Kidney (tissue), 14 donors: Measurements from ENCODE around the gene USP40. TPM values are rescaled to one million over a fixed set of nuclear protein-coding genes. Genes with fewer than 3 reads are reported as not detected.

ENCODE experiments used
- DNase-seq, 5 donors: peaks; one replicate each; pipeline ENCODE4 v3.0.0-alpha.2; 2013 to 2020
- FAIRE-seq: peaks from 2 replicates; lab custom pipeline; 2012; peaks lifted over from hg19 to GRCh38; lab: Jason Lieb, UNC
- H3K27ac ChIP-seq, 2 donors: one replicate each; pipeline ENCODE4 v1.7.0; 2013; ENCODE audit warnings: low read depth in 2 of 2, low read length in 2 of 2, inconsistent platforms in 1 of 2
- H3K27me3 ChIP-seq: one replicate; pipeline ENCODE4 v1.7.1; 2013; ENCODE audit warnings: low read length, inconsistent platforms; ENCODE audit not compliant: control insufficient read depth, insufficient read depth
- H3K36me3 ChIP-seq, 3 donors: one replicate each; pipeline versions ENCODE4 v1.7.0 to v1.7.1; 2013; ENCODE audit warnings: low read length in 3 of 3, control low read depth in 1 of 3, inconsistent platforms in 1 of 3; ENCODE audit not compliant: insufficient read depth in 3 of 3, control insufficient read depth in 2 of 3
- H3K4me1 ChIP-seq, 3 donors: one replicate each; pipeline versions ENCODE4 v1.7.0 to v1.7.1; 2013; ENCODE audit warnings: low read length in 3 of 3, inconsistent platforms in 1 of 3, low read depth in 1 of 3; ENCODE audit not compliant: control insufficient read depth in 2 of 3, insufficient read depth in 2 of 3
- H3K4me3 ChIP-seq, 3 donors: one replicate each; pipeline versions ENCODE4 v1.7.0 to v1.8.1; 2013; ENCODE audit warnings: low read length in 3 of 3, control low read depth in 1 of 3, inconsistent platforms in 1 of 3
- H3K9ac ChIP-seq, 3 donors: one replicate each; pipeline versions ENCODE4 v1.7.0 to v1.7.1; 2013; ENCODE audit warnings: low read length in 3 of 3, control low read depth in 1 of 3, inconsistent platforms in 1 of 3
- H3K9me3 ChIP-seq, 3 donors: one replicate each; pipeline versions ENCODE4 v1.7.0 to v1.7.1; 2013; ENCODE audit warnings: low read length in 3 of 3, control low read depth in 1 of 3, inconsistent platforms in 1 of 3; ENCODE audit not compliant: control insufficient read depth in 2 of 3, insufficient read depth in 1 of 3
- CTCF ChIP-seq: IDR thresholded peaks from 3 replicates; pipeline ENCODE4 v1.5.1; 2012; ENCODE audit warnings: mild to moderate bottlenecking, moderate library complexity, borderline replicate concordance; ENCODE audit not compliant: insufficient read depth; ENCODE audit errors: extremely low read depth
- intact Hi-C: fragments of 100-400 bp; cut with DNase I; formaldehyde crosslinking; loops from one replicate; pipeline ENCODE4 v1.11.1; 2022
- polyA plus RNA-seq: library from polyadenylated mRNA; stranded (reverse); fragments of 350-450 nt; fragmentation: Illumina TruSeq; extraction: RNeasy Lipid Tissue Mini Kit (QIAGEN cat#74804); gene quantifications from one replicate; pipeline ENCODE4 v1.2.3, GENCODE V29; 2014; ENCODE audit warnings: low read depth, low replicate concordance; ENCODE audit not compliant: insufficient read depth
- total RNA-seq: library from RNA; stranded (reverse); fragmentation: NEBNext Ultra II Directional; extraction: Animal tissue kit (Norgen Biotek cat#: 25700); gene quantifications from one replicate; pipeline ENCODE4 v1.2.1, GENCODE V29; 2021
- donor health status: control.
- donor health status: control.
- donor health status: control.
- donor health status: control.
- donor health status: control.
- donor health status: DM: yes; HTN: yes; CAD: no.
- donor health status: Normal renal cell carcinoma (clear cell type).

Gene USP40
- total and polyA plus RNA-seq, 2 donors from 2014 or later: 28.5 to 51.6 TPM

GRCh38 chr2:233437439-233437955, 129.1 kb downstream of the USP40 start:
- no peak for FAIRE-seq
- H3K4me1 ChIP-seq: no peaks in the 10 kb centered on the region
- DNase-seq: no peak
- no peak for TF ChIP-seq CTCF
- H3K9ac ChIP-seq: no peak overlapping the region
- intact Hi-C loops: no loop called here
- H3K4me3 ChIP-seq: no peak overlapping the region
- peaks cover 0 to 12% (median 8%) of the 10 kb centered on the region in 3 donors for H3K36me3 ChIP-seq
- no peaks in the 10 kb centered on the region for H3K27me3 ChIP-seq
- no peaks in the 10 kb centered on the region for H3K9me3 ChIP-seq
- no peak overlapping the region for H3K27ac ChIP-seq

DNA sequence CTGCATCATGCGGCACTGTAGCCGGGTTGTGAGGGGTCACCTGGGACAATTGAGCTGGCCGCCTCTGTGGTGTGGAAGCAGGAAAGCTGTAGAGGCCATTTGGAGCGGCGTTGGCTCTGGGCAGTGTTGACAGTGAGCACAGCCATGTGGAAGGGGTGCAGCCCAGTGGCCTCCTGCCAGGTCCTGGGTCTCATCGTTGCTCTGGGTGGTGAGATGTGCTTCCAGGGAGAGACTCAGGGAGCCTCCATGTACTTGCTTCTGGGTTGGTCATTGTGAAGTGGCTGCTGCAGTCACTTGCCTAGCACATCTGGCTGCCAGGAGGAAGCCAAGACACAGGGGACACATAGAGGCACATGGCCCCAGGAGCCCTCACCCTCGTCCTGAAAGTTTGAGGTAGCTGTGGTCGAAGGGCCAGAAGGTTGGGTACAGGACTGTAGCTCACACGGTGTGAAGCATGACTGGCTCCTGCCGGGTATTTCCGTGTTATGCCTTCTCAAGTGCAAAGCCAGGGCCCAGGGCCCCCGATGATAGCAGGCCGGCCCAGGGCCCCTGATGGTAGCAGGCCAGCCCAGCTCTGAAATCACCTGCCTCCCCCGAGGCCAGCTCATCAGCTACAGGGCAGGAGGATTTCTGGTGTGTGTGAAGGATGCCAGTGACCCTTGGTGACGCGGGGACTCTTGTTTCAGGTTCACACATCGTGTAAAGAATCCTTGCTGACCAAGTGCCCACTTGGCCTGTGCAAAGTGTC, 129.7 kb downstream of the USP40 start:
- H3K9me3 ChIP-seq: no peaks in the 10 kb centered on the region
- H3K36me3 ChIP-seq: peaks cover 0 to 12% (median 8%) of the 10 kb centered on the region in 3 donors
- no peak overlapping the region for H3K27ac ChIP-seq
- no peaks in the 10 kb centered on the region for H3K4me1 ChIP-seq
- H3K27me3 ChIP-seq: no peaks in the 10 kb centered on the region
- DNase-seq (peak in 1 of 5 donors; percentile 18), FAIRE-seq (no peak)
- H3K9ac ChIP-seq: no peak overlapping the region
- TF ChIP-seq CTCF: no peak
- intact Hi-C loops: no loop called here
- no peak overlapping the region for H3K4me3 ChIP-seq

DNA sequence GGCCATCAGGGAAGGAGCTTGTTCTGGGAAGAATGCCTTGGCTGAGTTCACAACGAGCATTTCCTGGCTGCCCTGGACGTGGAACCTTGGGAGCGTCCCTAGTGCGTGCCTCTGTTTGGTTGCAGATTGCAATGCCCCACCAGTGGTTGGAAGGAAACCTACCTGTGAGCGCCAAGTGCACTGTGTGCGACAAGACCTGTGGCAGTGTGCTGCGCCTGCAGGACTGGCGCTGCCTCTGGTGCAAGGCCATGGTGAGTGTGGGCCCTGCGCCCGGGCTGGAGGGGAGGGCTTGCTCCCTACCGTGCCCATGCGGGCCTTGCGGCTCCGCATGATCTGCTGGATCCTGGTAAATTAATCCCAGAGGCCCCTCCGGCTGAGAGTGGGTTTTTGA, 130.4 kb downstream of the USP40 start:
- peaks cover 0 to 12% (median 8%) of the 10 kb centered on the region in 3 donors for H3K36me3 ChIP-seq
- no peak for TF ChIP-seq CTCF
- no peaks in the 10 kb centered on the region for H3K27me3 ChIP-seq
- DNase-seq: peak in 1 of 5 donors; percentile 11
- no peaks in the 10 kb centered on the region for H3K9me3 ChIP-seq
- FAIRE-seq: no peak
- H3K4me1 ChIP-seq: no peaks in the 10 kb centered on the region
- no peak overlapping the region for H3K4me3 ChIP-seq
- no peak overlapping the region for H3K27ac ChIP-seq
- H3K9ac ChIP-seq: no peak overlapping the region
- intact Hi-C loops: no loop called here
